GM19328 (cell line): ENCODE data around the gene SAT1.

ENCODE experiments used
- ATAC-seq: cut with Tn5 transposase; IDR thresholded peaks from one replicate; pipeline ENCODE4 v1.9.1; 2021; ENCODE audit warnings: mild to moderate bottlenecking, moderate library complexity; ENCODE audit not compliant: unreplicated experiment

The SAT1 gene

GRCh38 chrX:23804578-23804977, 21.6 kb downstream of the SAT1 start:
- no peak for ATAC-seq

- ATAC-seq, result no peak
Observed at GRCh38 chrX:23805389-23805788, 22.4 kb downstream of the SAT1 start.

DNA sequence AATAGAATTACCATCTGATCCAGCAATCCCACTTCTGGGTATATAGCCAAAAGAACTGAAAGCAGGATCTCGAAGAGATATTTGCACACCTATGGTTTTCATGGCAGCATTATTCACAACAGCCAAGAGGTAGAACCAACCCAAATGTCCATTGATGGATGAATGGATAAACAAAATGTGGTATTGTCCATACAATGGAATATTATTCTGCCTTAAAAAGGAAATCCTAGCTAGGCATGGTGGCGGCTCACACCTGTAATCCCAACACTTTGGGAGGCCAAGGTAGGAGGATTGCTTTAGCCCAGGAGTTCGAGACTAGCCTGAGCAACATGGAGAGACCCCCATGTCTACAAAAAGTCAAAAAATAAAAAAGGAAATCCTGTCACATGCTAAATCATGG, 27.3 kb downstream of the SAT1 start:
- ATAC-seq, result no peak

DNA sequence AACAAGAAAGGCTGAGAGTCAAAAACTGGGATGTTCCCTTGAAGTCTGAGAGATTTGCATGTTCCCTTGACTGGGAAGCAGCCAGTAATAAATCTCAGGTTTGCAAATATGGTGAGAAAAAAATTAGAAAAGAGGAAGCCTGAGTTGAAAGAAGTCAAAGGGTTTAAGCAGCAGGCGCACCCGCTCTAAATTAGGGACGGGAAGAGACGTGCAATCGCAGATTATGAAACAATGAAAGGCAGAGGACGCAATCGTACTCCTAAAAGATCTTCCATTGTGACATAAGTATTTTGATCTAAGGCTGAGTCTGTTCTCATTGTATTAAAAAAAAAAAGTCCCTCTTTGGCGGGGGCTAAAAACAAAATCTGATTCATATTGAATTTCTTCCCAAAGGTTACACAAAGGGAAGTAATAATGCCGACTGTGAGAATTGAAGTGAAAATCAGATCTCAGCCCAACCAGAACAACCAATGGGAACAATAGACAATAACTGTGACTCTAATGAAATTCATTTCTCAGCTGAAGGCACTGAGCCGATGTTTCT, 28.2 kb downstream of the SAT1 start:
- ATAC-seq, result no peak

GRCh38 chrX:23811656-23812055, 28.7 kb downstream of the SAT1 start:
- ATAC-seq, result no peak

DNA sequence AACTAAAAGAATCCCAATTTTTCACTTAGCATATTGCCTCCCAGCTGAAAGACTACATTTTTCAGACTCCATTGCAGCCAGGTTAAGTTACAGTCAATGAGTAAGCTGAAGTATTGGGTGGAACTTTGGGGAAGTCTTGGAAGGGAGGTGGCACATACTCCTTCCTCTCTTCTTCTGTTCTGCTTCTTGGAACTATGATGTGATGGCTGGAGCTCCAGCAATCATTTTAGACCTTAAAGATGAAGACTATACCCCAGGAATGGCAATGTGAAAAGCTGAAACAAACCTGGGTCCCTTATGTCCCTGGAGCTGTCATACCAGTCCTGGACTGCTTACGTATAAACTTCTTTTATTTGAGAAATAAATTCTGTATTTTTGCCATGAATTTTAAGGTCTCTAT, 30.8 kb downstream of the SAT1 start:
- no peak for ATAC-seq

DNA sequence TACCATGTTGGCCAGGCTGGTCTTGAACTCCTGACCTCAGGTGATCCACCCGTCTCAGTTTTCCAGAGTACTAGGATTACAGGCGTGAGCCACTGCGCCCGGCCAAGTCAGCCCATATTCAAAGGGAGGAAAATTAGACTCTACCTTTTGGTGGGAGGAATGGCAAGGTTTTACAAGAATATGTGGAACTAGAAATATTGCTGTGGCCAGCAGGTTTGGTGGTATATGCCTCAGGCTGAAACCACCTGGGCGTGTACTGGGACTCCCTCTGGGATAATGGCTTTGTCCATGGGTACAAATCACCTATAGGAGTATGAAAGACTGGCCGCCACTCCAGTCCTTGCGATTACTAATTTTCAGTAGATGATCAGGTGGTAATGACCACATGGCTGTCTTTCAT, 32.4 kb downstream of the SAT1 start:
- no peak for ATAC-seq

DNA sequence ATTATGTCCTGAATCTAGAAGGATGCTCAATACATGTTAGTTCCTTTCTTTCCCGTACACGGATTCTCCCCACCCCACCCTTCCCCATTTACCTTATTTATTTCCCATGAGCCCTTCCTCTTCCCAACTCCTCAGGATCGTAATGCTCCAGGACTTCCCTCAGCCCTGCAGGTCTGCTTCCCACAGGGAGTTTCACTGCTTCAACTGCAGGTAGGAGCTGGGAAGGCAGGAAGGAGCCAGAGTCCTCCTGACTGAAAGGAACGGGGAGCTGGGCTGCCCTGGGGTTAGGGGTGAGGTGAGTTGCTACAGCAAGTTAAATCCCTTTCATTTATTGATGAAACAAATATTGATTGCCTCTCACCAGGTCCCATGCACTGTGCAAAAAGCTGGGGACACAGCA, 33.2 kb downstream of the SAT1 start:
- no peak for ATAC-seq

DNA sequence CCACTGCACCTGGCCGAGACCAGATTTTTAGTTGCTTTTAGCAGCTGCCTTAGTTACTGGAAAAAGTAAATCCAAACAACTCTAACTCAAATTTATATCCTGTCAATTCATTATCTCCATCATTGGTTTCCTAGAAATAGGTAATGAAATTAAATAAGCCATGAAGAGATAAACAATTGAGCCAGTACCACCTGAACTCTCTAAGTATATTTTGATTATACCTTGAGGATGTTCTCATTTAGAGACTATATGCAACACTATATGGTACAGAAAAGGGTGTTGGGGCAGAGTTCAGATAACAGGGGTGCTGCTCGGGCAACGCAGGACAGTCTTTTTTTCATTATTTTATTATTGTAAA, 35.0 kb downstream of the SAT1 start:
- no peak for ATAC-seq

DNA sequence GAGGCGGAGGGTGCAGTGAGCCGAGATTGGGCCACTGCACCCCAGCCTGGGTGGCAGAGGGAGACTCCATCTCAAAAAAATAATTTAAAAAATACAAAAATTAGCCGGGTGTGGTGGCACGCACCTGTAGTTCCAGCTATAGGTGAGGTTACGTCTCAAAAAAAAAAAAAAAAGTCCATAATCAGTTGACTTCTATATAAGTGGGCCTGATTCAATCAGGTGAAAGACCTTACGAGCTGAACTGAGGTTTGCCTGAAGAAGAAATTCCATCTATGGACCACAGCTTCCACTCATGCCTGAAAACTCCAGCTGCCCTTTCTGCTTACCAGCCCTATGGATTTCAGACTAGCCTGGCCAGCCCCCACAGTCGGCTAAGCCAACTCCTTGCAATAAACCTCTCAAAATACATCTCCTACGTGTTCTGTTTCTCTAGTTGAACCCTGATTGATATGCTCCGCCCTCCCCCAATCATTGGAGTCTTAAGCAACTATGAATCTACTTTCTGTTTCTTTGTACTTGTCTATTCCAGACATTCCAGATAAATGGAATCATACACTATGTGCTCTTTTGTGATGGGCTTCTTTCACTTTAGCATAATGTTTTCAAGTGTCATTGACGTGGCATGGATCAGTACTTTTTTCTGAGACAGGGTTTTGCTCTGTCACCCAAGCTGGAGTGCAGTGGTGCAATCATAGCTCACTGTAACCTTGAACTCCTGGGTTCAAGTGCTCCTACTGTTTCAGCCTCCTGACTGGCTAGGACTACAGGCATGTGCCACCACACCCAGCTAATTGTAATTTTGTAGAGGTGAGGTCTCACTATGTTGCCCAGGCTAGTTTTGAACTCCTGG, 36.6 kb downstream of the SAT1 start:
- no peak for ATAC-seq

- no peak for ATAC-seq
Observed at GRCh38 chrX:23820235-23820782, 37.3 kb downstream of the SAT1 start.

DNA sequence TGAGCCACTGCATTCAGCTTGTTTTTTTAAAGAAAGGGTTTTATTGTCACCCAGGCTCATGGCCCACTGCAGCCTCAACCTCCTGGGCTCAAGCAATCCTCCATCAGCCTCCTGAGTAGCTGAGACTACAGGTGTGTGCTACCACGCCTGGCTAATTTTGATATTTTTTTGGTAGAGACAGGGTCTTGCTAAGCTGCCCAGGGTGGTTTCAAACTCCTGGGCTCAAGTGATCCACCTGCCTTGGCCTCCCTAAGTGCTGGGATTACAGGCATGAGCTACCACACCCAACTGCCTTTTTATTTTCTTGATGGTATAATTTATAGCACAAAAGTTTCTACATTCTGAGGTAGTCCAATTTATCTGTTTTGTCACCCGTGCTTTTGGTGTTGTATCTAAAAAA, 38.9 kb downstream of the SAT1 start:
- ATAC-seq, result no peak

DNA sequence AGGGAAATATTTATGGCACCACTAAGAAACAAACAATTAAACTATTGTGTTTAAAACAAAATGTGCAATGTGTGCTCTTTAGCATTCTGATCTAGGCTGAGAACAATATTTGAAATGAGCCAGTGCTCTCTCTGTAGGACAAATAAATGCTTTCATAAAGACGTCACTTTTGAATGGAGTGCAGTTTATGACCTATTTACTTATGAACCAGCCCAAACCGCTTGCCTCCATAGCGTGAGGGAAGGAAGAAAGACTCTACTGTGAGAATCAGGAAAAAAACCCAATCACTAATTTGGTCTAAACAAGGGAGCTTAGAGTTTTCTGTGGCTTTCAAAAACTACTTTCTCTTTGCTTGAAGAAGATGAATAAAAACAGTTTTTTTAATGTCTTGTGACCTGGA, 39.4 kb downstream of the SAT1 start:
- ATAC-seq, result no peak

DNA sequence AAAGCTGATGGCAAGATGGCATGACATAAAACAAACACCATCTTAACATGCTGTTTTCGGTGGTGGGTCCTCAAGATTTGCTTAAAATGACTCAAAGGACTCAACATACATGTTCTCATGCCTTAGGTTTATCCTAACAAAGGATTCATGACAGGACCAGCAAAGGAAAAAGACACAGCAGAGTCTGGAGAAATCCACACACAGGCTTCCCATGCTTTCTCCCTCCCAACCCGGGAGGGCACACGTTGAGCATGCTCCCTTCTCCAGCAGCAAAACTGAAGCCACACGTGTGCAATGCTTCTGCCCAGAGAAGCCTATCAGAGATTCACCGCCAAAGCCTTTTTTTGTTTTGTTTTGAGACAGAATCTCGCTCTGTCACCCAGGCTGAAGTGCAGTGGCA, 39.9 kb downstream of the SAT1 start:
- no peak for ATAC-seq

- ATAC-seq, result no peak
Observed at GRCh38 chrX:23825675-23826074, 42.7 kb downstream of the SAT1 start.

- no peak for ATAC-seq
Observed at GRCh38 chrX:23826216-23826615, 43.2 kb downstream of the SAT1 start.

DNA sequence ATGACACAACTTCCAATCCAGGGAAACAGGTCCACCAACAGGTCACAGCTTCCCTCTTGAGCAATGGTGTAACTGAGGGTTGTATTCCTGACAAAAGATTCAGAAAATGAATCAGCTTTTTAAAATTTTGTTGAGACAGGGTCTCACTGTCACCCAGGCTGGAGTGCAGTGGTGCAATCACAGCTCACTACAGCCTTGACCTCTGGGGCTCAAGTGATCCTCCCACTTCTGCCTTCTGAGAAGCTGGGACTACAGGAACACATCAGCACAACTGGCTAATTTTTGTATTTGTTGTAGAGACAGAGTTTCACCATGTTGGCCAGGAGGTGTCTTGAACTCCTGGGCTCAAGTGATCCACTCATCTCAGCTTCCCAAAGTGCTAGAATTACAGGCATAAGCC, 43.7 kb downstream of the SAT1 start:
- no peak for ATAC-seq

GRCh38 chrX:23828881-23829280, 45.9 kb downstream of the SAT1 start:
- ATAC-seq, result no peak

DNA sequence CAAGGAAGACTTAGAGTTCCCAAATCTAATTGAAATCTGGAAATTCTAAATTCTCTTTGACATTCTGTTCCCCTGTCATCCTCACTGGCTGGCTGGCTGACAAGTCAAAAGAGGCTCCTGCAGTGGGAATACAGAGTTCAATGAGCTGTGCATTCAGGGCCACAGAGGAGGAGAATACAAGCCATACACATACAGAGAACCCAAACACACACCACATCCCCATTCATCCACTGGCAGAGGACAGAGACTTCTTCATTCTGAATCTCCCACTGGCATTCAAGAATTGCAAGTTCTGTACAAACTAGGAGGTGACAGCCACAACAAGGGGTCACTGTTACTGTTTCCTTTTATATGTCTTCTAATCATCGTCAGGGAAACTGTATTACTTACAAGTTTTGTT, 49.7 kb downstream of the SAT1 start:
- ATAC-seq, result no peak
